ENCODE measurements around the gene CHAC1. TPM values are rescaled to one million over a fixed set of nuclear protein-coding genes. Genes with fewer than 3 reads are reported as not detected.

CHAC1 gene
- total RNA-seq, 2 experiments from 2014 or later: 40.4 to 55.6 TPM

DNA sequence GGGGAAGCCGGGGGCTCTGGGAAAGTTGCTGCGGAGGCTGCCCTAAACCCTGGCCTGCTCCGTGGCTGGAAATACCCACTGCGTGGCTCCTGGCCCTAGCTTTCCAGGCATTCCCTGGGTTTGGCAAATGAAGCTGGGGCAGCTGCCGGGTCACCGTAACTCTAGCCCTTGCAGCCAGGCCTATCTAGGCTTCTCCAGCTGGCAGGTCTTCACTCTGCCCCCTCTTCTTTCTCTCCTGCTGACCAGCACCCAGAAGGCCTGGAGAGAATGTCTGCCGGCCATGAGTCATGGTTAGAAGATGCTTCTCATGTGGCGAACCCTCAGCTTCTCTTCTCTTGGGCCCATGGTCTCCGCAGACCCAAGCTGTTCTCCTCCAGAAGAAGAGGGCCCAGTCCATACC lies 29.7 kb upstream of the CHAC1 start:
- Histone ChIP-seq H4K20me1 (ENCODE audit: insufficient read depth, low read length) (no peaks in the 10 kb centered on the region), H3K36me3 (ENCODE audit: insufficient read depth, low read length) (no peaks in the 10 kb centered on the region), H2AFZ (ENCODE audit: low read length) (no peak overlapping the region), H3K27ac (ENCODE audit: low read depth, low read length, poor library complexity, severe bottlenecking) (no peak overlapping the region), H3K79me2 (ENCODE audit: insufficient read depth, low read depth, low read length) (no peaks in the 10 kb centered on the region), H3K9me3 (ENCODE audit: low read length) (no peaks in the 10 kb centered on the region), H3K4me2 (ENCODE audit: low read length) (no peak overlapping the region), H3K4me3 (ENCODE audit: low read depth, low read length, poor library complexity, severe bottlenecking) (no peak overlapping the region), H3K9me2 (ENCODE audit: insufficient read depth, low read length) (no peaks in the 10 kb centered on the region), H3K4me1 (ENCODE audit: insufficient read depth, low read length, poor library complexity, severe bottlenecking) (peaks cover 10% of the 10 kb centered on the region)
- ChIA-PET CTCF (ENCODE audit: unreplicated experiment) (no interaction called here), POLR2A (no interaction called here)
- TF ChIP-seq EZH2phosphoT487 (IDR thresholded peaks at IDR 0.05; ENCODE audit: borderline replicate concordance, low read depth, low read length): no peak
- no peak for TF ChIP-seq CTCF (conservative IDR thresholded peaks at IDR 0.05; ENCODE audit: low read length)
- intact Hi-C loops (cut with micrococcal nuclease; ENCODE audit: unreplicated experiment): no loop called here
- DNase-seq (ENCODE audit: low spot score): no peak
- BruUV-seq (replicated peaks): no TSS peak

DNA sequence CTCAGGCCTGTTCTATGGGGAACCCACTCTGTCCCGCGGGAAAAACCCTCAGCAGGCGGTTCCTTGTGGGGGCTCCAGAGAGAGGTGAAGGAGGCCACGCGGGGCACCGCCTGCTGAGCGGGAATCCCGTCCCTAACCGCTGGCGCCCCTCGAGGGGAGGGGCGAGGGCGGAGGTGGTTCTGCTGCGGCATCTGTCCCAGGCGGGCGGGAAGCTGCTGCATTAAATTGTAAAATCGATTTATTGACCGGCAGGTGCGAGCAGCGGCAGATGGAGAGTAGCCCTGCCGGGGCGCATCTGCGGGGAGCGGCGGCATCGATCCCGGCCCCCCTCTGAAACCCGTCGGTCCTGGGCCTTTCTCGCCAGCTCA lies 27.8 kb upstream of the CHAC1 start:
- Histone ChIP-seq H3K4me3 (ENCODE audit: low read depth, low read length, poor library complexity, severe bottlenecking) (no peak overlapping the region), H3K4me1 (ENCODE audit: insufficient read depth, low read length, poor library complexity, severe bottlenecking) (peaks cover 18% of the 10 kb centered on the region), H4K20me1 (ENCODE audit: insufficient read depth, low read length) (no peaks in the 10 kb centered on the region), H3K9me3 (ENCODE audit: low read length) (no peaks in the 10 kb centered on the region), H3K27ac (ENCODE audit: low read depth, low read length, poor library complexity, severe bottlenecking) (no peak overlapping the region), H3K4me2 (ENCODE audit: low read length) (no peak overlapping the region), H3K79me2 (ENCODE audit: insufficient read depth, low read depth, low read length) (no peaks in the 10 kb centered on the region), H3K36me3 (ENCODE audit: insufficient read depth, low read length) (no peaks in the 10 kb centered on the region), H3K9me2 (ENCODE audit: insufficient read depth, low read length) (no peaks in the 10 kb centered on the region), H2AFZ (ENCODE audit: low read length) (no peak overlapping the region)
- BruUV-seq (replicated peaks): no TSS peak
- DNase-seq (ENCODE audit: low spot score): no peak
- POLR2A ChIA-PET: no interaction called here
- CTCF ChIA-PET (ENCODE audit: unreplicated experiment): no interaction called here
- intact Hi-C loops (cut with micrococcal nuclease; ENCODE audit: unreplicated experiment): no loop called here
- TF ChIP-seq EZH2phosphoT487 (IDR thresholded peaks at IDR 0.05; ENCODE audit: borderline replicate concordance, low read depth, low read length): no peak
- TF ChIP-seq CTCF (conservative IDR thresholded peaks at IDR 0.05; ENCODE audit: low read length): no peak

- Histone ChIP-seq H4K20me1 (ENCODE audit: insufficient read depth, low read length) (no peaks in the 10 kb centered on the region), H3K79me2 (ENCODE audit: insufficient read depth, low read depth, low read length) (no peaks in the 10 kb centered on the region), H3K36me3 (ENCODE audit: insufficient read depth, low read length) (no peaks in the 10 kb centered on the region), H3K27ac (ENCODE audit: low read depth, low read length, poor library complexity, severe bottlenecking) (no peak overlapping the region), H3K4me1 (ENCODE audit: insufficient read depth, low read length, poor library complexity, severe bottlenecking) (peaks cover 22% of the 10 kb centered on the region), H3K9me3 (ENCODE audit: low read length) (no peaks in the 10 kb centered on the region), H3K4me2 (ENCODE audit: low read length) (no peak overlapping the region), H3K9me2 (ENCODE audit: insufficient read depth, low read length) (no peaks in the 10 kb centered on the region), H3K4me3 (ENCODE audit: low read depth, low read length, poor library complexity, severe bottlenecking) (no peak overlapping the region), H2AFZ (ENCODE audit: low read length) (no peak overlapping the region)
- no peak for DNase-seq (ENCODE audit: low spot score)
- no peak for TF ChIP-seq CTCF (conservative IDR thresholded peaks at IDR 0.05; ENCODE audit: low read length)
- TF ChIP-seq EZH2phosphoT487 (IDR thresholded peaks at IDR 0.05; ENCODE audit: borderline replicate concordance, low read depth, low read length): no peak
- no TSS peak for BruUV-seq (replicated peaks)
- intact Hi-C loops (cut with micrococcal nuclease; ENCODE audit: unreplicated experiment): no loop called here
- ChIA-PET POLR2A (no interaction called here), CTCF (ENCODE audit: unreplicated experiment) (no interaction called here)
Observed at GRCh38 chr15:40925863-40926658, 27.2 kb upstream of the CHAC1 start.

Measured in OCI-LY7 (cell line).